BE2C (cell line): ENCODE measurements around the gene CTNND1. TPM values are rescaled to one million over a fixed set of nuclear protein-coding genes. Genes with fewer than 3 reads are reported as not detected.
A peak's percentile ranks its signal among the peaks of the same experiment; 100 is the strongest.
"Not testable (repeated sequence)": the region's sequence is repeated elsewhere in the genome, so short reads cannot be mapped to it uniquely, and the experiment has no call there.

ENCODE experiments used
- DNase-seq: peaks from one replicate; pipeline ENCODE4 v3.0.0-alpha.2; 2020
- H3K27me3 ChIP-seq: fragments of 250-450 bp; sonication (Bioruptor Pico); 2 replicates; pipeline ENCODE4 v1.5.1; 2020; ENCODE audit warnings: mild to moderate bottlenecking
- H3K36me3 ChIP-seq: fragments of 250-450 bp; sonication (Bioruptor Pico); 2 replicates; pipeline ENCODE4 v1.5.1; 2020; ENCODE audit warnings: mild to moderate bottlenecking
- H3K4me1 ChIP-seq: fragments of 250-450 bp; sonication (Bioruptor Pico); 2 replicates; pipeline ENCODE4 v1.5.1; 2020
- H3K4me3 ChIP-seq: 2 replicates; pipeline ENCODE4 v1.5.1; 2011; ENCODE audit warnings: low read depth, low read length
- H3K9me3 ChIP-seq: fragments of 250-450 bp; sonication (Bioruptor Pico); 2 replicates; pipeline ENCODE4 v1.5.1; 2020
- CTCF ChIP-seq: IDR thresholded peaks from 2 replicates; pipeline ENCODE4 v1.5.1; 2012; ENCODE audit warnings: mild to moderate bottlenecking, low read depth, low read length
- polyA plus RNA-seq: library from polyadenylated mRNA; unstranded; fragments of >200 nt; gene quantifications from one replicate; pipeline ENCODE4 v1.2.1, GENCODE V29; 2012; ENCODE audit warnings: low read depth, missing spikeins; ENCODE audit not compliant: insufficient read length, insufficient read depth

The CTNND1 gene
- 39.9 TPM for polyA plus RNA-seq

DNA sequence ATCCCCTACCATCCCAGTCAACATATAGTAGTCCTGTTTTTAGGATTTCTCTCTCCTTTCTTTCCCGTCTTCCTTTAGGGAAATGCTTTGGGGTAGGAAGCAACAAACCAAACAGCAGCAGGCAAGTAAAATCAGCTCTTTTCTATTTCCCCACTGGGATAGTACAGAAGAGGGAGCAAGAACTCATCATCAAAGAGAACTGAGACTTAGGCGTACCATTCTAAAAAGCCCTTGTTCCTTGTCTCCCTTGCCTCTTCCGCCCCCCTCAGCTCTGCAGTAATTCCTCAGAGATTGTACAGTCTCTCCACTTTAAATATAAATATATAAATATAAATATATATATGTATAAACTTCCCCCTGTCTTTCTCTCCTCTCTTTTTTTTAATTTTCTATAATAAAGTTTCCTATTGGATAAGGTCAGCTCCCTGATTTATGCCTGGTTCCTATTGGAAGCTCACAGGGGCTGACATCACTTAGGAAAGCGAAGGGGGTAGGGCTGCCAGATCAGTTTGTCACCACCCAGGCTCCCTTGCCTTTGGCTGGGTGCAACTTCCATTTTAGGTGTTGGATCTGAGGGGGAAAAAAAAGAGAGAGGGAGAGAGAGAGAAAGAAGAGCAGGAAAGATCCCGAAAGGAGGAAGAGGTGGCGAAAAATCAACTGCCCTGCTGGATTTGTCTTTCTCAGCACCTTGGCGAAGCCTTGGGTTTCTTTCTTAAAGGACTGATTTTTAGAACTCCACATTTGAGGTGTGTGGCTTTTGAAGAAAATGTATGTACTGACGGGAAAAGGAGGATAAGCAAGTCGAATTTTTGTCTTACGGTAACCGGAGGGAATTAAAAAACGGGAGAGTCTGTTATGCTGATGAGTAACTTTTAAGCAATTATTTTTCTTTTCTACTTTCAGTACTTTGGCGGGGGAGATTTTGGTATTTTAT lies at the start of gene CTNND1:
Gene CTNND1, plus strand, starts transcription at position 502 of the 934 bp plus-strand sequence. CDS start 29,677 bp downstream, outside the sequence.
- DNase-seq = peak; percentile 79
- Histone ChIP-seq H3K4me3 (peak within 1 kb of the TSS; percentile 91), H3K4me1 (no peaks in the 10 kb centered on the region), H3K36me3 (no peaks in the 10 kb centered on the region), H3K27me3 (no peaks in the 10 kb centered on the region), H3K9me3 (no peaks in the 10 kb centered on the region)
- TF ChIP-seq CTCF = no peak

DNA sequence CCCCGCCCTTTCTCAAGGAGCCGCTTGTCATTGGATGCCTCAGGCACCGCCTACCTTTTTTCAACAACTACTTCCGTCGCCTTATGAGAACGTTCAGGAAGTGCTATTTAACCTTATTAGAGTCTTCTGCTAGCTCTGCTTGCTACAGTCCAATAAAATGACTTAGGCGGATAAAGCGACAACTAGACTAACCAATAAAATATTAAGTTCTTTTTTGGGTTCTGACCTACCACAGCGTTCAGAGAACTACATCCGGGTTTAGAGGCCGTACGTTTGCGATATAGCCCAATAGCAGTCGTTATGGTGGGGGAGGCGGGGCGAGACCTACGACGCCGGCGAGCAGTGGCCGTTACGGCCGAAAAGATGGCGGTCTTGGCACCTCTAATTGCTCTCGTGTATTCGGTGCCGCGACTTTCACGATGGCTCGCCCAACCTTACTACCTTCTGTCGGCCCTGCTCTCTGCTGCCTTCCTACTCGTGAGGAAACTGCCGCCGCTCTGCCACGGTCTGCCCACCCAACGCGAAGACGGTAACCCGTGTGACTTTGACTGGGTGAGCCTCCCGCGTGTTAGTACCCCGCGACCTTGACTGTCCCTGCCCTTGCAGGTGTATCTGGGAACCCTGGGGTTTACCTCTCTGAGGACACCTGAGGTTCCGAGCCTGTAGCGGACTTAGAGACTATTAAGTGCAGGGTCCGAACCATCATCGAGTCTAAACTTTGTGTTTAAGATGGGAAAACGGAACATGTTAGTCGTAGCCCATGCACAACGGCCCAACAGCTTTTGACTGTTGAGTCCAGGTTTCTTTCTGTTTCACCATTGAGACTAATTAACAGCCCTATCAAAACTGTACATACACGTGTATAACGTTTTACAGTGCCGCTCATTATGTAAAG lies 49.1 kb upstream of the CTNND1 start, which contains the start of gene TMX2:
Gene TMX2, plus strand, starts transcription at position 338 of the 895 bp plus-strand sequence. Its CDS starts 26 bp downstream, at position 364.
- no peaks in the 10 kb centered on the region for H3K9me3 ChIP-seq
- H3K4me1 ChIP-seq = no peaks in the 10 kb centered on the region
- peak; percentile 84 for DNase-seq
- no peaks in the 10 kb centered on the region; the same call in 1 of the 2 replicates for H3K36me3 ChIP-seq
- no peaks in the 10 kb centered on the region for H3K27me3 ChIP-seq
- peak within 1 kb of the TSS; percentile 98 for H3K4me3 ChIP-seq
- no peak for TF ChIP-seq CTCF

DNA sequence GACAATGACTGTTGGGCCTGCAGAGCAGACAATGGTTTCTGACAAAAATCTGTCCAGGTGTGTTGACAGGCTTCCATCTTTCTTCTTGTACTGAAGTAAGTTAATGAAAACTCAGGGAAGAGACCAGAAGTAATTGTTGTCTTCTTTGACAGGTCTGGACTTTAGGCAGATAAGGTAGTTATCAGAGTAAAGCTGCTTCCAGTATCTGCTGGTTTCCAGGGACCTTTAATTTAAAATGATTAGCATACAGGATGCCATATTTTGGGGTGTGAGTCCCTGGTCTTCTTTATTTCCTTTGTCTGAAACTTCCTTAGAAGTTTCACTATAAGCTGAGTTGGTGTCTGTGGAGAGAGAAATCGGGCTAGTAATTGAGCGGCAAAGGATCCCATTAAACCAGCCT lies 47.8 kb upstream of the CTNND1 start:
- Histone ChIP-seq H3K4me1 (no peaks in the 10 kb centered on the region), H3K27me3 (no peaks in the 10 kb centered on the region), H3K36me3 (no peaks in the 10 kb centered on the region; the same call in 1 of the 2 replicates), H3K4me3 (peak overlapping the region; percentile 98), H3K9me3 (no peaks in the 10 kb centered on the region)
- no peak for TF ChIP-seq CTCF
- DNase-seq = no peak

- not testable (repeated sequence) for H3K9me3 ChIP-seq, H3K36me3 ChIP-seq, H3K27me3 ChIP-seq, H3K4me3 ChIP-seq, DNase-seq, H3K4me1 ChIP-seq
Measured at GRCh38 chr11:57716726-57717125, 44.9 kb upstream of the CTNND1 start.

DNA sequence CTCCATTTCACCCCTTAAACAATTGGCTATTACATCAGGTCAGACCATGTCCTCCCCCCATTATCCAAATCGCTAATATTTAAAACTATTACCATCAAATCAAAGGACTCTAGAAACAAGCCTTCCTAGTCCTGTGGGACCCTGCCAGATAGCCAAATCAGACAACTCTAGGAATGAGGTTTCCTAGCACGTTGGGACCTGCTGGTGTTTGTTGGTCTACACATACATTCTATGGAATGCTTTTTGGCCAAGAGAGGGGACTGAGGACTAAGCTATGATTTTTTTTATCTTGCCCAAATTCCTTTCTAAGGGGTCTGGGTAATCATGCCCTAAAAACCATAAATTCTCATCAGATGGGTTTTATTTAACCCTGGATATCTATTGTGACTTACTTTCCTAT lies 34.4 kb upstream of the CTNND1 start:
- Histone ChIP-seq H3K9me3 (no peaks in the 10 kb centered on the region), H3K36me3 (no peaks in the 10 kb centered on the region), H3K4me1 (no peaks in the 10 kb centered on the region), H3K27me3 (no peaks in the 10 kb centered on the region), H3K4me3 (no peak overlapping the region)
- TF ChIP-seq CTCF = no peak
- DNase-seq = no peak

DNA sequence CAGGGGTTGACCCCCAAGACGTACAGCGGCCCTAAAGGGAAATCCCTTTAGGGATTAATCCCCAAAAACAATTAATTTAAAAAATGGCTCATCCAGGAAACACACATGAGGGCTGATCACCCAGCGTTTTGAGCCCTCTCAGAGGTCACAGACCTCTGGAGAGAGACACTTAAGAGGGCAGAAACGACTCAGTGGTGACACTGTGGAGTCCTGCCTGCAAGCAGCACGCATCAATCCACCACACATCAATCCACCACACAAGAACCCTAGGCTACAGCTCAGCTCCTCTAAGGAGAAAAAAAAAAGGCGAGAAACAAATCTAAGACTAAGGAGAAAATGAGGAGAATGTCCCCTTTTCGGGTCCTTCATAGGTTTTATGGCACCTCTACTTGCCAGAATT lies 32.8 kb upstream of the CTNND1 start:
- Histone ChIP-seq H3K4me1 (no peaks in the 10 kb centered on the region), H3K9me3 (no peaks in the 10 kb centered on the region), H3K27me3 (no peaks in the 10 kb centered on the region), H3K36me3 (no peaks in the 10 kb centered on the region), H3K4me3 (no peak overlapping the region)
- no peak for TF ChIP-seq CTCF
- no peak for DNase-seq
